ENCODE measurements around the gene NELL1. TPM values are rescaled to one million over a fixed set of nuclear protein-coding genes. Genes with fewer than 3 reads are reported as not detected.

NELL1 gene
- total RNA-seq, 1 experiment from 2014 or later, result 0.22 TPM

- H3K27ac ChIP-seq (ENCODE audit: insufficient read length, low read depth, low read length), result no peak overlapping the region
- H2AFZ ChIP-seq (ENCODE audit: low read length), result no peak overlapping the region
- no peak overlapping the region for H2BK5ac ChIP-seq (ENCODE audit: insufficient read length, low read length)
- H3K9ac ChIP-seq (ENCODE audit: extremely low read depth, insufficient read length, low read length), result no peak overlapping the region
- H3K4me2 ChIP-seq (ENCODE audit: insufficient read depth, insufficient read length, low read length), result no peak overlapping the region
- H3K36me3 Mint-ChIP-seq (ENCODE audit: insufficient read depth in 1 of 3, low read depth in 3 of 3), result peaks cover 0 to 3% (median 0%) of the 10 kb centered on the region in 3 experiments; a peak in 1 of 7 replicates
- no peak overlapping the region for H3K18ac ChIP-seq (ENCODE audit: insufficient read length, low read depth, low read length)
- H3K4ac ChIP-seq (ENCODE audit: low read depth, low read length), result no peak overlapping the region
- H3K9me3 Mint-ChIP-seq, result peaks cover 0 to 12% of the 10 kb centered on the region in 2 experiments; a peak in 4 of 5 replicates
- H2BK20ac ChIP-seq (ENCODE audit: low read depth, low read length, poor library complexity, severe bottlenecking), result no peak overlapping the region
- H3K4me1 Mint-ChIP-seq, result no peaks in the 10 kb centered on the region
- no peaks in the 10 kb centered on the region for H3K27me3 ChIP-seq (ENCODE audit: insufficient read depth, low read length)
- no peak overlapping the region for H2BK15ac ChIP-seq (ENCODE audit: low read depth, low read length)
- H2BK120ac ChIP-seq (ENCODE audit: low read depth, low read length, poor library complexity, severe bottlenecking), result no peak overlapping the region
- H3K14ac ChIP-seq (ENCODE audit: insufficient read depth, low read length), result no peak overlapping the region
- H3K23me2 ChIP-seq (ENCODE audit: insufficient read length, low read depth, low read length, poor library complexity, severe bottlenecking), result no peaks in the 10 kb centered on the region
- DNase-seq, result peak; percentile 30
- H3K4me1 ChIP-seq (ENCODE audit: insufficient read depth, low read length), result no peaks in the 10 kb centered on the region
- H2BK12ac ChIP-seq (ENCODE audit: insufficient read length, low read depth, low read length), result no peak overlapping the region
- no peaks in the 10 kb centered on the region for H3K79me1 ChIP-seq (ENCODE audit: insufficient read depth, low read depth, low read length, poor library complexity, severe bottlenecking)
- H4K5ac ChIP-seq (ENCODE audit: insufficient read length, low read depth, low read length), result no peak overlapping the region
- H3K9me3 ChIP-seq (ENCODE audit: control insufficient read depth, low read depth, low read length), result no peaks in the 10 kb centered on the region
- no peak overlapping the region for H2AK5ac ChIP-seq (ENCODE audit: insufficient read length, low read length)
- H3K4me3 Mint-ChIP-seq, result no peak overlapping the region
- no peak overlapping the region for H3T11ph ChIP-seq (ENCODE audit: low read length)
- H3K27ac Mint-ChIP-seq, result no peak overlapping the region
- H4K91ac ChIP-seq (ENCODE audit: insufficient read length, low read depth, low read length), result no peak overlapping the region
- no peak for TF ChIP-seq CTCF (conservative IDR thresholded peaks at IDR 0.05)
- WGBS (ENCODE audit: extremely low coverage, insufficient read length, low lambda C conversion rate), result no CpG with 5 or more reads among the region's 8 CpGs
- H4K20me1 ChIP-seq (ENCODE audit: control insufficient read depth, insufficient read depth, insufficient read length), result no peaks in the 10 kb centered on the region
- H3K56ac ChIP-seq (ENCODE audit: insufficient read length, low read depth, low read length), result no peak overlapping the region
- no peak overlapping the region for H4K8ac ChIP-seq (replicated peaks; ENCODE audit: insufficient read length, low read depth, low read length)
- no peaks in the 10 kb centered on the region; the same call in 1 of the 2 replicates for H3K27me3 Mint-ChIP-seq (ENCODE audit: low read depth)
- no peak overlapping the region for H3K23ac ChIP-seq (ENCODE audit: insufficient read length, low read depth, low read length)
- no peaks in the 10 kb centered on the region for H3K79me2 ChIP-seq (ENCODE audit: insufficient read depth, low read length)
Observed at GRCh38 chr11:21205205-21205604, 535.8 kb downstream of the NELL1 start.

All from H9 (cell line).